Activated naive CD8-positive, alpha-beta T cell (primary cell): Measurements from ENCODE around the gene TMSB4Y.

Source experiments
- H3K27ac Mint-ChIP-seq: one replicate; pipeline ENCODE4 v1.8.0; 2021; ENCODE audit warnings: mixed read lengths
- H3K27me3 Mint-ChIP-seq: one replicate; pipeline ENCODE4 v1.8.0; 2021; ENCODE audit warnings: mixed read lengths
- H3K36me3 Mint-ChIP-seq: one replicate; pipeline ENCODE4 v1.8.0; 2021; ENCODE audit warnings: mixed read lengths
- H3K4me1 Mint-ChIP-seq: one replicate; pipeline ENCODE4 v1.8.0; 2021; ENCODE audit warnings: low read depth, mixed read lengths
- H3K4me3 Mint-ChIP-seq: one replicate; pipeline ENCODE4 v1.8.0; 2021; ENCODE audit warnings: mild to moderate bottlenecking, mixed read lengths
- H3K9me3 Mint-ChIP-seq: one replicate; pipeline ENCODE4 v1.8.0; 2021; ENCODE audit warnings: low read depth, mixed read lengths

Gene TMSB4Y

DNA sequence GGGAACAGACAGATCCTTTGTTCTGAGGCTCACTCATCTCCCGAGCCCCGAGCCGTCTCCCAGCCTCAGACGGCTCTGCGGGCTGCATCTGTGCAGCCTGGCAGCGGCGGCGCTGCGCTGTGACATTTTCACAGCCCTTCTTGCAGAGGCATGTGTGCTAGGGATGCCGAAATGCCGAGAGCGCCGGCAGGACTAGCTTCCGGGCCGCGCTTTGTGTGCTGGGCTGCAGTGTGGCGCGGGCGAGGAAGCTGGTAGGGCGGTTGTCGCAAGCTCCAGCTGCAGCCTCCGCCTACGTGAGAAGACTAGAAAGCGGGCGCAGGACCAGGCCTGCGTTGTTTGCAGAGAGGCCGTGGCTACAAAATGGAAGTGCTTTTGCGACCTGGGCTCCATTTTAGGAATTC lies at the start of gene TMSB4Y:
Gene TMSB4Y, plus strand, starts transcription at position 332 of the 401 bp plus-strand sequence.
- Mint-ChIP-seq H3K27me3 (no peaks in the 10 kb centered on the region), H3K4me3 (peak within 1 kb of the TSS; percentile 90), H3K9me3 (no peaks in the 10 kb centered on the region), H3K36me3 (no peaks in the 10 kb centered on the region), H3K27ac (peak within 1 kb of the TSS; percentile 93), H3K4me1 (peaks cover 19% of the 10 kb centered on the region)

DNA sequence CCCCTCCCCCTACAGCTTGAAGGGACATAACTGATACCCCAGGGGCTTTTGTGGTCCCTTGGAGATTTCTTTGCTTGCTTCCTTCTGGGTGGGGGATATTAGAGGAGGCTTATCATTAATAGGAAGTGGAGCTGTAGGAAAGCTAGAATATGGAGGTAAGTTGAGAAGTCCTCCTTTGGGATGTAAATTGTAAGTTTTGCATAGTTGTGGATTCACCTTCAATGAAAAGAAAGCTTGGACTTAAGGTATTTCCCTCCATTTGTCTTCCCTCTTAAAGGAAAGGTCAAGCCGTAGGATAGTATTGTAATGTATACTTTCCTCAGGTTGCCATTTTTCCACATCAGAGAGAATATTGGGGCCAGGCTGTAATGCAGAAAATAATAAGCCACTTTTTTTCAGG lies 39.5 kb upstream of the TMSB4Y start:
- Mint-ChIP-seq H3K4me1 (no peaks in the 10 kb centered on the region), H3K36me3 (no peaks in the 10 kb centered on the region), H3K27me3 (no peaks in the 10 kb centered on the region), H3K27ac (no peak overlapping the region), H3K9me3 (no peaks in the 10 kb centered on the region), H3K4me3 (no peak overlapping the region)

DNA sequence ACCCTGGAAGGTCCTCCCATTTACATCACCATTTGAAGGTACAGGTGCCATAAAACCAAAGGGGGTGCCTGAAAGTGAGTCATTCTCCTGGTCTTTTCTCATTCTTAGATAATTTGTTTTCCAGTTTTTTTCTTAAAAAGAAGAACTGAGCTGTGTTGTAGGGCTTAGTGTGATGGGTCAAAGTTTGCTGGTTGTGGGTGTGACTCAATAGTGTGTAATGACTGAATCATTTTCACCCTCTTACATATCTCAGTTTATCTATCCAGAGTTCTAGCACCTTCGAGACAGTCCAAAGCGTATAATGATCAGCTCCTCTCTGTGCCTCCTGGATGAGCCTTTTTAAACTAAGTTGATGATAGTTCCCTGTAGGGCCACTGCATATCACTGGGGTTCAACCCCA lies 32.6 kb upstream of the TMSB4Y start:
- Mint-ChIP-seq H3K36me3 (no peaks in the 10 kb centered on the region), H3K27ac (no peak overlapping the region), H3K4me3 (no peak overlapping the region), H3K27me3 (peaks cover 1% of the 10 kb centered on the region), H3K9me3 (peaks cover 11% of the 10 kb centered on the region), H3K4me1 (no peaks in the 10 kb centered on the region)

DNA sequence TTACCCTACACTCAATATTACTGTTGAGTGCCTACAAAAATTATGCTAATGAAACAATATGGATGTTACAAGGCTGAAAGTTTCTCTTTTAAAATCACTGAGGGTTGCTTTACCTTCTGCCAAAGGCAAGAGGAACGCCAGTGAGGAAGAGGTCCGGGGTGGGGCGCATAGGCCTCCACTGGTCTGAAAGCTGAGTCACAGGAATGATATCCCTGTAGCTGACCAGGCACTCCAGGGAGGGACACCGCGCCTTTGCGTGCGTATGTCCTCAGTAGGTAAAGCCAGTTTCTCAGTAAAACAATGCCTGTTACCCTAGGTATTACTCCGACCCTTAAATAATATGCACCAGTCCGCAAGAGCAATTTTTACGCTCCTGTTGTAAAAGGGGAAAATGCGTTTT lies 1.4 kb upstream of the TMSB4Y start:
- no peaks in the 10 kb centered on the region for H3K36me3 Mint-ChIP-seq
- H3K9me3 Mint-ChIP-seq, result no peaks in the 10 kb centered on the region
- H3K4me3 Mint-ChIP-seq, result no peak overlapping the region
- H3K27me3 Mint-ChIP-seq, result no peaks in the 10 kb centered on the region
- peaks cover 16% of the 10 kb centered on the region for H3K4me1 Mint-ChIP-seq
- H3K27ac Mint-ChIP-seq, result no peak overlapping the region

DNA sequence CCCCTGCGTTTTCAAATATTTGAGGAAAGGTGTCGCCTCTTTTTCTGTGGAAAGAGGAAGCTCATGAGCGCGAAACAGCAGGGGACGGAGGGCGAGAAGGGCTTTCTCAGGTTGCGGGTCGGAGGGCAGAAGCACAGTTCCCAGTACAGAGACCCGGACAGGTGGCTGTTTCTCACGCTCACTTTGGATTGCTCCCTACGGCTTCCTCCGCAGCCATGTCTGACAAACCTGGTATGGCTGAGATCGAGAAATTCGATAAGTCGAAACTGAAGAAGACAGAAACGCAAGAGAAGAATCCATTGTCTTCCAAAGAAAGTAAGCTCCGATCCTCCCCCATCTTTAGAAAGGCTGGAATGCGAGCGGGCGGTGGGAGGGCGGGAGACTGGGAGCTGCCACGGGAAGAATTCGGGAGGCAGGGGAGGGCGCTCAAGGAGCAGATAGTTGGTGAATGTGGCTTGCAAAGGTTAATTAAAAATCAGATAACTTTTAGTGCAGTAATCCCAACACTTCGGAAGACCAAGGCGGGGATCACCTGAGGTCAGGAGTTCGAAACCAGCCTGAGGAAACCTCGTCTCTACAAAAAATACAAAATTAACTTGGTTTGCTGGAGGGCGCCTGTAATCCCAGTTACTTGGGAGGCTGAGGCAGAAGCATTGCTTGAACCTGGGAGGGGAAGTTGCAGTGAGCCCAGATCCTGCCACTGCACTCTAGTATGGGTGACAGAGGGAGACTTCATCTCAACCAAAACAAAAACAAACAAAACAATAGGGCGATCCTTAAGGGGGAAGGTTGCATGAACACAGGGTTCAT lies 627 bp downstream of the TMSB4Y start:
- peaks cover 19% of the 10 kb centered on the region for H3K4me1 Mint-ChIP-seq
- peak overlapping the region; percentile 93 for H3K27ac Mint-ChIP-seq
- H3K36me3 Mint-ChIP-seq, result no peaks in the 10 kb centered on the region
- H3K4me3 Mint-ChIP-seq, result peak overlapping the region; percentile 90
- H3K9me3 Mint-ChIP-seq, result no peaks in the 10 kb centered on the region
- H3K27me3 Mint-ChIP-seq, result no peaks in the 10 kb centered on the region

DNA sequence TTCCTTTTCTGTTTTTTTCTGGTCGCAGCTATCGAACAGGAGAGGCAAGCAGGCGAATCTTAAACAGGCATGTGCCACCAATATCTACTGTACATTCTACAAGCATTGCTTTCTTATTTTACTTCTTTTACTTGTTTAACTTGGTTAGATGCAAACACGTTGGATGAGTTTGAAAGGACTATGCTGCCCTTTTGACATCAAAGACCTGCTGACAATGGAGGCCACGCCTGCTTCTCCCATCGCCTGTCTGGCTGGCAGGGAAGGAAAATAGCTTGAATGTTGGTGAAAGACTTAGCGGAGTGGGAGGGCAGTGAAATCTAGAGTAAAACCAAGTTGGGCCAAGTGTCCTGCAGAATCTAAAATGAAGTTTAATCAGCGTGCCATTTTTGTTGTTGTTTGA lies 1.5 kb downstream of the TMSB4Y start:
- Mint-ChIP-seq H3K27ac (peak overlapping the region; percentile 93), H3K4me3 (peak overlapping the region; percentile 90), H3K9me3 (no peaks in the 10 kb centered on the region)

DNA sequence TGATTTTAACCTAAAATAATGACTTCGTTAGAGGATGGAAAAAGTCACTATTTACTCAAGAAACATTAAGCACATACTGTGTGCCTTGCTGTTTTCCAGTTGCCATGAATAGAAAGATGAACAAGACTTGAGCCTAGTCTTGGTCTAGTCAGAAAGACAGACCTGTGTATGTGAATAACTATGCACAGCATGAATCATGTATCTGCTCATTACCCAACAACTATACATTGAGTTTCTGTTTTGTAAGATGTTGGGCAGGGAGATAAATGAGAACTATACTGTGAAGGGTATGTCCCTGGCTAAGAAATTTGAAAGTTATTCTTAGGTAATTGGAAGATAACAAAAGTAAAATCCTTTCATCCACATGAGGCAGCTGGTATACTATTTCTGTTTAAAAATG lies 4.3 kb downstream of the TMSB4Y start:
- no peaks in the 10 kb centered on the region for H3K27me3 Mint-ChIP-seq
- peaks cover 19% of the 10 kb centered on the region for H3K4me1 Mint-ChIP-seq
- H3K9me3 Mint-ChIP-seq, result no peaks in the 10 kb centered on the region
- H3K36me3 Mint-ChIP-seq, result peaks cover 4% of the 10 kb centered on the region
- H3K27ac Mint-ChIP-seq, result no peak overlapping the region
- H3K4me3 Mint-ChIP-seq, result no peak overlapping the region

More for the DNA sequence above, 1.5 kb downstream of the TMSB4Y start:
- H3K4me1 Mint-ChIP-seq, result peaks cover 19% of the 10 kb centered on the region
- no peaks in the 10 kb centered on the region for H3K36me3 Mint-ChIP-seq
- no peaks in the 10 kb centered on the region for H3K27me3 Mint-ChIP-seq

DNA sequence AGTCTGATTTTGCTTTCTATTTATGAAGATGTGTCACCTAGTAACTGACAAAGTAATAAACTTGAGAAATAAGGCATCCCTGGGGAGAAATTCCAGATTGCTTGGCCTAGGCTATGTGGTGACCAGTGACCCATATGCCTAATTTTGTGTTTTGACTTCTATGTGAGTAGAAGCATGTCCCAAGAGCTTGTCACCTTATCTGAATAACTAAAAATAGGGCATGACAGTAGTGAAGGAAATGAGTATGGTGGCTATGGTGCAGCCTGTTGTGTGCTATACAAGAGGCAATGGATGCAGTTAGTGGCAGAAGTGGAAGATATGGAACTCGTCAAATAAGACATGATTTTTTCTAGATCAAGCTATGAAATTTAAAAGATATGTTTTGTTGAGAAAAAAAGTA lies 15.3 kb downstream of the TMSB4Y start:
- no peak overlapping the region for H3K4me3 Mint-ChIP-seq
- H3K36me3 Mint-ChIP-seq, result peaks cover 7% of the 10 kb centered on the region
- no peaks in the 10 kb centered on the region for H3K27me3 Mint-ChIP-seq
- no peaks in the 10 kb centered on the region for H3K9me3 Mint-ChIP-seq
- H3K4me1 Mint-ChIP-seq, result no peaks in the 10 kb centered on the region
- no peak overlapping the region for H3K27ac Mint-ChIP-seq

DNA sequence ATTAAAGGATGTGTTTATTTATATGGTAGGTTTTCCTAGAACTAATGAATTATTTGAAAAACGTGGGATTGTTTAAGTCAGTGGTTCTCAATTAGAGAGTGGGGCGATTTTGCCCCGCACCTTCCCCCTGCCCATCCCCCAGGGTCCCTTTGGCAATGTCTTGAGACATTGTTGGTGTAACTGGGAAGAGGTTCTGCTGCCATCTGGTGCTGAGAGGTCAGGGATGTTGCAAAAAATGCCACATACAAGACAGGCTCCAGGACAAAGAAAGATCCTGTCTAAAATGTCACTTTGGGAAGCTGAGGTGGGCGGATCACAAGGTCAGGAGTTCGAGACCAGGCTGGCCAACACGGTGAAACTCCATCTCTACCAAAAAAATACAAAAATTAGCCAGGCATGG lies 25.8 kb downstream of the TMSB4Y start:
- no peak overlapping the region for H3K4me3 Mint-ChIP-seq
- H3K27me3 Mint-ChIP-seq, result no peaks in the 10 kb centered on the region
- H3K27ac Mint-ChIP-seq, result no peak overlapping the region
- no peaks in the 10 kb centered on the region for H3K9me3 Mint-ChIP-seq
- H3K4me1 Mint-ChIP-seq, result no peaks in the 10 kb centered on the region
- H3K36me3 Mint-ChIP-seq, result no peaks in the 10 kb centered on the region

DNA sequence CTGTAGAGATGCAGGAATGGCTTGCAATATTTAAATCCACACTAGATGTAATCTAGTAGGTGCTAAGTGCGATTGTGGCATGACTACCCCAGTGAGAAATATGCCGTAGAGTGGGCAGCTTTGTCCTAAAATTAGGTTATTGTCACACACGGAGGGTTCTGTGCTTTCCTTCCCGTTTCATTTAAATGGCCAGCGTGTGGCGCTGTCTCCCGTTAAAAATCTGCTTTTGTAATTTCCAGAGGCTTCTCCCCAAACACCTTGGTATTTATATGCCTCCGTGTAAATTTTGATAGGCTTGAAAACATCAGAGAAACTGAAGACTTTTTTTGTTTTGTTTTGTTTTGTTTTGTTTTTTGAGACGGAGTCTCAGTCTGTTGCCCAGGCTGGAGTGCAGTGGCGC lies 34.9 kb downstream of the TMSB4Y start:
- Mint-ChIP-seq H3K4me3 (no peak overlapping the region), H3K4me1 (no peaks in the 10 kb centered on the region), H3K27ac (no peak overlapping the region), H3K9me3 (no peaks in the 10 kb centered on the region), H3K27me3 (no peaks in the 10 kb centered on the region), H3K36me3 (no peaks in the 10 kb centered on the region)

DNA sequence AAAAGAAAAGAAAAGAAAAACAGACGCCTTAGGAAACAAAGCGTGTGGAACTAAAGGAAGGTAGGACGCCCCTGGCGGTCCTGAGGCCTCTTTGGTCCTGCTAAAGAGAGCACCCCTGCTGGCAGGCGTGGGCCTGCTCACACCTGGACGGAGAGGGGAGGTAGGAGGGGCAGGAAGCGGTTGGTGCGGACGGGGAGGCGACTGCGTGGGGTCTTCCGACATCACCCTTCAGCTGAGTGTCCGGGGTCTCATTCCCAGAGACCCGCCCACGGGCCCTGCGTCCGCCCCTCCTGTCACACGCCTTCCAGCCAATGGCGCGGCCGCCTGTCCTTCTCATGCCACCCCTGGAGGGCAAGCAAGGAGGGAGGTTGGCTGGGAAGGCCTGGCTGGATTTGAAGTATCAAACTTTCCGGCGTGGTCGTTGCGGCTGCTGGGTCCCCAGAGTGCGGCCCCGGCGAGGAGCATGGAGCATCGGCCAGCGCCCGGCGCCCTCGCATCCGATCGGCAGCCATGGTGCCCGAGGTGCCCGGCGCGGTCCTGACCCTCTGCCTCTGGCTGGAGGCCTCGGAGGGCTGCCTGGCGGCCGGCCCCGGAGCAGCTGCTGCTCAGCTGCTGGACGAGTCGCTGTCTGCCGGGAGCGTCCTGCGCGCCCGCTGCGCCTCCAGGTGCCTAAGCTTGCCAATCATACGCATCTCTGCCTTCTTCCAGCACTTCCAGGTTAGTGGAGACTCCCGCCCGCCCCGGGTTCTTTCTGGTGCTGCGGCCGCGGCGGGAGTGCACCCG lies 47.8 kb downstream of the TMSB4Y start:
- H3K4me3 Mint-ChIP-seq, result peak overlapping the region; percentile 87
- H3K27ac Mint-ChIP-seq, result peak overlapping the region; percentile 34
- H3K36me3 Mint-ChIP-seq, result no peaks in the 10 kb centered on the region
- H3K4me1 Mint-ChIP-seq, result peaks cover 13% of the 10 kb centered on the region
- no peaks in the 10 kb centered on the region for H3K27me3 Mint-ChIP-seq
- no peaks in the 10 kb centered on the region for H3K9me3 Mint-ChIP-seq

DNA sequence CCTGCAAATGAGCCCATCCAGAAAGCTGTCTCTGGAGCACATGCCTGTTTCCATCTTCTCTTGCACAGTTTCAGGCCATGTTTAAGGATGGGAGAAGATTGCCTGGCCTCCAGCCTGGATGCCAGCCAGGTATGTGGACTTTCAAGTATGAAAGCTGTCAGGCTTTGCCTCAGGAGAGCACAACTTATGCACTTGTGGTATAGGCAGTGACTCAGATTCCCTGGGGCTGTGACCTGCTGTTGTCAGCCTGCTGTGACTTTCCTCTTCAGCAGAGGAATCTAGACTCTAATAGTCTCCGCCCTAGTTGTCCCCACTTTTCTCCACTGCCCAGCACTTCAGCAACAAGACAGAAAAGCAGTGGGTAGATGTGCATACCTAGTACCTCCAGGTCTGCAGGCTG lies 51.0 kb downstream of the TMSB4Y start:
- H3K4me3 Mint-ChIP-seq, result no peak overlapping the region
- peaks cover 13% of the 10 kb centered on the region for H3K4me1 Mint-ChIP-seq
- H3K9me3 Mint-ChIP-seq, result no peaks in the 10 kb centered on the region
- no peaks in the 10 kb centered on the region for H3K27me3 Mint-ChIP-seq
- no peaks in the 10 kb centered on the region for H3K36me3 Mint-ChIP-seq
- H3K27ac Mint-ChIP-seq, result no peak overlapping the region
